NCI-H2081 treated with DMSO at 0.1 percent for 48 hours (cell line): ENCODE data around the gene FAM149B1.

Experiments used
- DNase-seq: peaks from one replicate; lab custom pipeline; 2025; lab: John Stamatoyannopoulos, UW

The FAM149B1 gene

DNA sequence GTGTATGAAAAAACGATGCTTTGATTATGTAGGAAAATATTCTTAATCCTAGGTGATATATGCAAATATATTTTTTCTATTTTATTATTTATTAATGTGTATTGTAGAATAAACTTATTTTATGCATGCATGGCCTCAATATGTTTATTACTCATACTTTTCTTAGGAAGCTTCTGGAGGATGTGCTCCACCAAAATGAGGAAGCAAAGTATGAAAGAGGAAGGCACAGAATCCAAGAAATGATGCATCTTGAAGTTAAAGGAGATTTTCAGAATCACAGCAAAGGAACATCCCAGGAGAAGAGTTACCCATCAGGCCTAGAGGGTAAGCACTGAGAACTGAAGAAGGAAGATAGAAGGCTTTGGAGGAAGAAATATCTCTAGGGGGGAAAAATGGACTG lies 119.5 kb downstream of the FAM149B1 start:
- DNase-seq: no peak

DNA sequence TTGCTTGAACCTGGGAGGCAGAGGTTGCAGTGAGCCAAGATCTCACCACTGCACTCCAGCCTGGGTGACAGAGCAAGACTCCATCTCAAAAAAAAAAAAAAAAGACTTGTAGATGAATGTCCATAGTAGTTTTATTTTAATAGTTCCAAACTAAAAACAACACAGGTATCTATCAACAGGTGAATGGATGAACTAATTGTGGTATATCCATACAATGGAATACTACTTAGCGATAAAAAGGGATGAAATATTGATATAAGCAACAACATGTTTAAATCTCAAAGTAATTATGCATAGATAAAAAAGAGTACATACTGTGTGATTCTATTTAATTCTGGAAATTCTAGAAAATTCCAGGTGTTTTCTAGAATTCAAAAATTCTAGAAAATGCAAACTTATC lies 122.0 kb downstream of the FAM149B1 start:
- DNase-seq: no peak

GRCh38 chr10:73293461-73293860 lies 125.5 kb downstream of the FAM149B1 start:
- DNase-seq: no peak
